GM12878 (cell line): ENCODE measurements around the gene SMAD2. TPM values are rescaled to one million over a fixed set of nuclear protein-coding genes. Genes with fewer than 3 reads are reported as not detected.

Source experiments
- ATAC-seq: fragments of 200-7000 bp; cut with Tn5 transposase; 3 replicates; pipeline ENCODE4 v1.9.1; 2020; ENCODE audit warnings: mild to moderate bottlenecking, moderate library complexity
- BruUV-seq: library from RNA; stranded (reverse); fragments of 400-500 nt; replicated peaks from 2 replicates; lab custom pipeline; 2021; lab: Mats Ljungman, UMichigan
- CTCF ChIA-PET: fragments of 300-600 bp; sonication (Branson Sonifier 250); formaldehyde crosslinking; extraction: SDS; loops from one replicate; lab custom pipeline; 2021; ENCODE audit warnings: inconsistent platforms; lab: Yijun Ruan, JAX
- POLR2A ChIA-PET: fragments of 350-600 bp; formaldehyde crosslinking; extraction: SDS; loops from one replicate; lab custom pipeline; 2021; ENCODE audit warnings: inconsistent platforms; lab: Charles Lee
- RAD21 ChIA-PET: fragments of 300-600 bp; sonication (Branson Sonifier 250); formaldehyde crosslinking; loops from one replicate; lab custom pipeline; 2023; ENCODE audit warnings: antibody characterized with exemption; ENCODE audit not compliant: unreplicated experiment; lab: Charles Lee
- SMC1A ChIA-PET: fragments of 300-600 bp; sonication (Branson Sonifier 250); formaldehyde crosslinking; loops from one replicate; lab custom pipeline; 2023; ENCODE audit not compliant: unreplicated experiment, uncharacterized antibody; lab: Charles Lee
- DNase-seq: peaks from one replicate; pipeline ENCODE4 v3.0.0-alpha.2; 2011; ENCODE audit warnings: low read depth, low spot score
- FAIRE-seq: peaks from 3 replicates; lab custom pipeline; 2011; peaks lifted over from hg19 to GRCh38; lab: Jason Lieb, UNC
- H2AFZ ChIP-seq: 2 replicates; pipeline ENCODE4 v1.6.0; 2011; ENCODE audit warnings: low read depth, low read length, control low read depth; ENCODE audit not compliant: control insufficient read depth
- H3K27ac ChIP-seq: 2 replicates; pipeline ENCODE4 v1.5.1; 2011; ENCODE audit warnings: control low read depth; ENCODE audit not compliant: control insufficient read depth, insufficient read depth
- H3K27me3 ChIP-seq, 2 experiments: replicated peaks in 1 of 2; 2 replicates each; pipeline versions ENCODE4 v1.6.0 to v1.6.1; 2011; ENCODE audit warnings: low read length in 1 of 2; ENCODE audit not compliant: control insufficient read depth in 2 of 2, insufficient read depth in 2 of 2
- H3K36me3 ChIP-seq, 2 experiments: 2 replicates each; pipeline ENCODE4 v1.5.1; 2011; ENCODE audit warnings: low read length in 1 of 2; ENCODE audit not compliant: control insufficient read depth in 2 of 2, insufficient read depth in 2 of 2
- H3K4me1 ChIP-seq: 2 replicates; pipeline ENCODE4 v1.6.1; 2011; ENCODE audit warnings: mild to moderate bottlenecking, low read length, moderate library complexity, mixed read lengths; ENCODE audit not compliant: control insufficient read depth, insufficient read depth
- H3K4me2 ChIP-seq: 2 replicates; pipeline ENCODE4 v1.6.0; 2011; ENCODE audit warnings: control low read depth; ENCODE audit not compliant: control insufficient read depth, insufficient read depth
- H3K4me3 ChIP-seq: fragments of 200-600 bp; sonication (generic); 2 replicates; pipeline ENCODE4 v1.5.1; 2016
- H3K79me2 ChIP-seq: 2 replicates; pipeline ENCODE4 v1.6.0; 2011; ENCODE audit warnings: low read length; ENCODE audit not compliant: control insufficient read depth, insufficient read depth
- H3K9ac ChIP-seq: 2 replicates; pipeline ENCODE4 v1.8.0; 2011; ENCODE audit warnings: low read length, control low read depth, mixed read lengths; ENCODE audit not compliant: control insufficient read depth, insufficient read depth
- H3K9me3 ChIP-seq: replicated peaks from 3 replicates; pipeline ENCODE4 v1.5.1; 2011; ENCODE audit warnings: mild to moderate bottlenecking, low read length; ENCODE audit not compliant: control insufficient read depth, insufficient read depth
- H4K20me1 ChIP-seq: 2 replicates; pipeline ENCODE4 v1.6.0; 2011; ENCODE audit not compliant: control insufficient read depth, insufficient read depth
- ATF2 ChIP-seq: IDR thresholded peaks from 2 replicates; pipeline ENCODE4 v1.6.1; 2012; ENCODE audit warnings: low read length, inconsistent platforms
- BRCA1 ChIP-seq: IDR thresholded peaks from 2 replicates; pipeline ENCODE4 v1.6.1; 2011; ENCODE audit warnings: low read depth, low read length, improper control_type of control experiment
- CEBPB ChIP-seq, 2 experiments: fragments of 150-350 bp in 1 of 2; IDR thresholded peaks; 2 replicates each; pipeline ENCODE4 v1.6.1; 2012 to 2014; ENCODE audit warnings: low read depth in 2 of 2, low read length in 2 of 2, borderline replicate concordance in 1 of 2, inconsistent platforms in 1 of 2
- FOS ChIP-seq: IDR thresholded peaks from 3 replicates; pipeline ENCODE4 v1.6.1; 2011; ENCODE audit warnings: borderline replicate concordance; ENCODE audit not compliant: insufficient read length; ENCODE audit errors: extremely low read depth
- FOXK2 ChIP-seq: fragments of 450-650 bp; IDR thresholded peaks from 2 replicates; pipeline ENCODE4 v1.6.1; 2017; ENCODE audit warnings: mild to moderate bottlenecking, moderate library complexity
- HDAC6 ChIP-seq: fragments of 200-600 bp; sonication (generic); IDR thresholded peaks from one replicate; pipeline ENCODE4 v1.8.0; 2017; ENCODE audit warnings: antibody characterized with exemption; ENCODE audit not compliant: unreplicated experiment
- IKZF1 ChIP-seq: fragments of 450-650 bp; conservative IDR thresholded peaks from 2 replicates; pipeline ENCODE4 v1.6.1; 2017; ENCODE audit warnings: antibody characterized with exemption, mild to moderate bottlenecking
- NFIC ChIP-seq: IDR thresholded peaks from 2 replicates; pipeline ENCODE4 v1.6.1; 2012; ENCODE audit warnings: low read depth, mild to moderate bottlenecking, inconsistent platforms, low read length, moderate library complexity
- RCOR1 ChIP-seq: conservative IDR thresholded peaks from 2 replicates; pipeline ENCODE4 v1.6.1; 2012; ENCODE audit warnings: low read depth, low read length, improper control_type of control experiment
- RELB ChIP-seq: fragments of 450-650 bp; IDR thresholded peaks from 2 replicates; pipeline ENCODE4 v1.6.1; 2017; ENCODE audit warnings: low read depth, mild to moderate bottlenecking, moderate library complexity
- SMC3 ChIP-seq: IDR thresholded peaks from 2 replicates; pipeline ENCODE4 v1.6.1; 2011; ENCODE audit warnings: low read length, improper control_type of control experiment, borderline replicate concordance
- SPI1 ChIP-seq: IDR thresholded peaks from 2 replicates; pipeline ENCODE4 v1.6.1; 2011; ENCODE audit warnings: low read depth, mild to moderate bottlenecking, low read length, moderate library complexity, borderline replicate concordance; ENCODE audit not compliant: insufficient read depth
- SUZ12 ChIP-seq: fragments of 200-600 bp; sonication (generic); IDR thresholded peaks from one replicate; pipeline ENCODE4 v1.6.1; 2018; ENCODE audit warnings: antibody characterized with exemption, mild to moderate bottlenecking; ENCODE audit not compliant: unreplicated experiment
- ZSCAN29 ChIP-seq: fragments of 450-650 bp; IDR thresholded peaks from 2 replicates; pipeline ENCODE4 v1.6.1; 2017; ENCODE audit warnings: mild to moderate bottlenecking, moderate library complexity
- WGBS: methylation state at CpG from one replicate; pipeline ENCODE4 v1.1.6; 2016; ENCODE audit warnings: low lambda C conversion rate; ENCODE audit not compliant: insufficient replicate concordance, insufficient coverage; ENCODE audit errors: missing lambda C conversion rate; 5-methylcytosine and 5-hydroxymethylcytosine counted together
- in situ Hi-C: fragments of 300-500 bp; cut with MboI; formaldehyde crosslinking; loops from 9 replicates; pipeline ENCODE4 v1.14.3; 2018; ENCODE audit warnings: mixed read lengths
- intact Hi-C: fragments of 100-400 bp; cut with micrococcal nuclease; formaldehyde crosslinking; loops from one replicate; pipeline ENCODE4 v1.14.2; 2022; ENCODE audit not compliant: unreplicated experiment
- polyA plus RNA-seq, 11 experiments: library from polyadenylated mRNA; depleted of rRNA in 4 of 11; unstranded in 6 of 11; stranded (reverse) in 5 of 11; fragments of >200 nt; fragmentation: Nextera tagmentation in 4 of 11; fragmentation: Illumina TruSeq in 1 of 11; extraction: Ambion mirVana in 4 of 11; extraction: Trizol in 1 of 11; gene quantifications; 1 replicate in 1 of 11; 2 replicates in 10 of 11; pipeline versions ENCODE4 v1.2.1 to v1.2.3, GENCODE V29; 2011 to 2016; ENCODE audit warnings: inconsistent platforms in 2 of 11, missing spikeins in 2 of 11, low read depth in 1 of 11
- total RNA-seq, 4 experiments: library from RNA; depleted of rRNA in 3 of 4; stranded (reverse); fragments of >200 nt in 3 of 4; fragmentation: Illumina TruSeq in 1 of 4; extraction: Trizol in 1 of 4; gene quantifications; 2 replicates each; pipeline versions ENCODE4 v1.2.1 to v1.2.3, GENCODE V29; 2013 to 2021

SMAD2 gene
- total and polyA plus RNA-seq, 10 of the 15 experiments (the other 5 are each of a cell fraction or from before 2014, with no cell fraction given), result 28.8 to 111 (median 65.8) TPM

GRCh38 chr18:47968721-47969120, 38.3 kb upstream of the SMAD2 start:
- ChIA-PET POLR2A (no interaction called here), CTCF (no interaction called here), SMC1A (no interaction called here), RAD21 (no interaction called here)
- Histone ChIP-seq H2AFZ (no peak overlapping the region), H3K4me1 (no peaks in the 10 kb centered on the region), H3K79me2 (no peaks in the 10 kb centered on the region), H3K4me3 (no peak overlapping the region), H4K20me1 (no peaks in the 10 kb centered on the region), H3K36me3 (no peaks in the 10 kb centered on the region), H3K27ac (no peak overlapping the region), H3K4me2 (no peak overlapping the region), H3K9me3 (no peaks in the 10 kb centered on the region), H3K27me3 (no peaks in the 10 kb centered on the region), H3K9ac (no peak overlapping the region)
- in situ Hi-C loops (no loop called here), intact Hi-C loops (no loop called here)
- BruUV-seq, result no TSS peak
- WGBS, result 57% methylated on average over 4 of the region's 4 CpGs
- DNase-seq (no peak), ATAC-seq (no peak), FAIRE-seq (no peak)
- TF ChIP-seq HDAC6 (no peak), CEBPB (IDR thresholded peaks at IDR 0.05; ENCODE audit: borderline replicate concordance in 1 of 2, low read depth in 2 of 2, low read length in 2 of 2) (no peak), IKZF1 (no peak), FOS (no peak), SMC3 (no peak), FOXK2 (no peak), BRCA1 (no peak), ATF2 (no peak), RELB (no peak), SPI1 (no peak), ZSCAN29 (no peak), NFIC (no peak), SUZ12 (no peak), RCOR1 (no peak)
